Thyroid gland (tissue), 4 donors: ENCODE results near the gene RBM4B.

Experiments used
- POLR2A ChIP-seq, 2 donors: fragments of 450-650 bp; IDR thresholded peaks; one replicate each; pipeline ENCODE4 v1.6.1; 2017; ENCODE audit warnings: antibody characterized with exemption in 2 of 2, mild to moderate bottlenecking in 2 of 2, moderate library complexity in 1 of 2
- TF ChIP-seq, protein P1 (sequence below), 6 experiments: fragments of 200-600 bp in 3 of 6; fragments of 450-650 bp in 3 of 6; sonication (generic) in 3 of 6; IDR thresholded peaks; one replicate each; pipeline ENCODE4 v1.5.1; 2016 to 2019; ENCODE audit warnings: antibody characterized with exemption in 6 of 6, mild to moderate bottlenecking in 2 of 6, inconsistent platforms in 1 of 6, moderate library complexity in 1 of 6

- TF ChIP-seq, protein P1, sequence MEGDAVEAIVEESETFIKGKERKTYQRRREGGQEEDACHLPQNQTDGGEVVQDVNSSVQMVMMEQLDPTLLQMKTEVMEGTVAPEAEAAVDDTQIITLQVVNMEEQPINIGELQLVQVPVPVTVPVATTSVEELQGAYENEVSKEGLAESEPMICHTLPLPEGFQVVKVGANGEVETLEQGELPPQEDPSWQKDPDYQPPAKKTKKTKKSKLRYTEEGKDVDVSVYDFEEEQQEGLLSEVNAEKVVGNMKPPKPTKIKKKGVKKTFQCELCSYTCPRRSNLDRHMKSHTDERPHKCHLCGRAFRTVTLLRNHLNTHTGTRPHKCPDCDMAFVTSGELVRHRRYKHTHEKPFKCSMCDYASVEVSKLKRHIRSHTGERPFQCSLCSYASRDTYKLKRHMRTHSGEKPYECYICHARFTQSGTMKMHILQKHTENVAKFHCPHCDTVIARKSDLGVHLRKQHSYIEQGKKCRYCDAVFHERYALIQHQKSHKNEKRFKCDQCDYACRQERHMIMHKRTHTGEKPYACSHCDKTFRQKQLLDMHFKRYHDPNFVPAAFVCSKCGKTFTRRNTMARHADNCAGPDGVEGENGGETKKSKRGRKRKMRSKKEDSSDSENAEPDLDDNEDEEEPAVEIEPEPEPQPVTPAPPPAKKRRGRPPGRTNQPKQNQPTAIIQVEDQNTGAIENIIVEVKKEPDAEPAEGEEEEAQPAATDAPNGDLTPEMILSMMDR (IDR thresholded peaks at IDR 0.05): no peak
- TF ChIP-seq POLR2A (IDR thresholded peaks at IDR 0.05): no peak
These were observed 29.8 kb upstream of the RBM4B start for GRCh38 chr11:66707486-66707885.
